ENCODE results near the gene ZG16B.

Gene ZG16B

DNA sequence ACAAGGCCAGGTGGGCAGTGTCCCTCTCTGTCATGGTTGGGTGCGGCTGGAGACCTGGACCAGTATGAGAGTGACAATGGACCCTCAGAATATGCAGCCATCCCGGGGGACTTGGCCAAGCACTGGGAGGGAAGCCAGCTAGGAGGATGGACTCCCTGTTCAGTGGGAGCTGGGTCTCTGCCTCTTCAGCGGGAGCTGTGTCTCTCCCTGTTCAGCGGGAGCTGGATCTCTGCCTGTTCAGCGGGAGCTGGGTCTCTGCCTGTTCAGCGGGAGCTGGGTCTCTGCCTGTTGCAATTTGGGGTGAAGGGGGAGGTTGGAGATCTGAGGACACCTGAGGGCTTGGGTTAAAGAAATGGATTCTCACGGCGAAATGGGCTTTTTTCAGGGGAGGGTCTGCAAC is 38.9 kb upstream of the ZG16B start:
- Histone ChIP-seq H3K4me1 (ENCODE audit: control insufficient read depth, insufficient read depth, low read length) (peaks cover 28% of the 10 kb centered on the region), H3K36me3 (ENCODE audit: control insufficient read depth, insufficient read depth, low read length) (no peaks in the 10 kb centered on the region), H3K4me3 (ENCODE audit: low read length) (no peak overlapping the region), H3K9ac (ENCODE audit: low read length) (no peak overlapping the region), H3K9me3 (ENCODE audit: control insufficient read depth, low read length) (no peaks in the 10 kb centered on the region), H3K27me3 (ENCODE audit: control insufficient read depth, insufficient read depth, low read length) (peaks cover 21% of the 10 kb centered on the region)

DNA sequence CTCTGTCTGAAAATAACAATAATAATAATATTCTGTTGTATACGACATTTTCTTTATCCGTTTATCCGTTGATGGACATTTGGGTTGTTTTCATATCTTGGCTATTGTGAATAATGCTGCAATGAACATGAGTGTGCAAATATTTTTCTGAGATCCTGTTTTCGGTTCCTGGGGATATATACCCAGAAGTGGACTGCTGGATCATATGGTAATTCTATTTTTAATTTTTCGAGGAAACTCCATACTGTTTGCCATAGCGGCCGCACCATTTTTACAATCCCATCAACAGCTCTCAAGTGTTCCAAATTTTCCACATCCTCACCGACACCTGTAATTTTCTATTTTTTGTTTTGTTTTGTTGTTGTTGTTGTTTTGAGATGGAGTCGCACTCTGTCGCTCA is 37.2 kb upstream of the ZG16B start:
- Histone ChIP-seq H3K9ac (ENCODE audit: low read length) (peak overlapping the region; percentile 34), H3K36me3 (ENCODE audit: control insufficient read depth, insufficient read depth, low read length) (no peaks in the 10 kb centered on the region), H3K9me3 (ENCODE audit: control insufficient read depth, low read length) (no peaks in the 10 kb centered on the region), H3K27me3 (ENCODE audit: control insufficient read depth, insufficient read depth, low read length) (peaks cover 10% of the 10 kb centered on the region), H3K4me1 (ENCODE audit: control insufficient read depth, insufficient read depth, low read length) (peaks cover 29% of the 10 kb centered on the region), H3K4me3 (ENCODE audit: low read length) (no peak overlapping the region)

GRCh38 chr16:2795395-2796143 is 34.5 kb upstream of the ZG16B start:
- Histone ChIP-seq H3K9me3 (ENCODE audit: control insufficient read depth, low read length) (no peaks in the 10 kb centered on the region), H3K4me1 (ENCODE audit: control insufficient read depth, insufficient read depth, low read length) (peaks cover 44% of the 10 kb centered on the region), H3K9ac (ENCODE audit: low read length) (no peak overlapping the region), H3K27me3 (ENCODE audit: control insufficient read depth, insufficient read depth, low read length) (no peaks in the 10 kb centered on the region), H3K4me3 (ENCODE audit: low read length) (no peak overlapping the region), H3K36me3 (ENCODE audit: control insufficient read depth, insufficient read depth, low read length) (no peaks in the 10 kb centered on the region)

DNA sequence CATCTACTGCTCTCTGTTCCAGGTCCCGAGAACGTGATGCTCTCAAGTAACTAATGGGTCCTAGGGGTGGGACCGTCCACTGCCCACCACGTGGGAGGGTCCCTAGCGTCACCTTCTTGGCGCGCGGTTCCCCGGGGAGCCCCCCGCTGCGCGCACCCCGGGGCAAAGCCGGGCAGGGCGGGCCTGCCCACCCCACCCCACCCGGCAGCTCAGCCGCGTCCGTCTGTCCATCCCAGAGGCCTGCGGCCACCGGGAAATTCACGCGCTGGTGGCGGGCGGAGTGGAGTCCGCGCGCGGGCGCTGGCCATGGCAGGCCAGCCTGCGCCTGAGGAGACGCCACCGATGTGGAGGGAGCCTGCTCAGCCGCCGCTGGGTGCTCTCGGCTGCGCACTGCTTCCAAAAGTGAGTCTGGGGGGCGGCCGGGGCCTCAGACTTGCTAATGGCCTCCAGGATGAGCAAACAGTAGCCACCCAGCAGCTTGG is 31.3 kb upstream of the ZG16B start:
- Histone ChIP-seq H3K4me3 (ENCODE audit: low read length) (no peak overlapping the region), H3K4me1 (ENCODE audit: control insufficient read depth, insufficient read depth, low read length) (peaks cover 38% of the 10 kb centered on the region), H3K9me3 (ENCODE audit: control insufficient read depth, low read length) (no peaks in the 10 kb centered on the region), H3K9ac (ENCODE audit: low read length) (no peak overlapping the region), H3K36me3 (ENCODE audit: control insufficient read depth, insufficient read depth, low read length) (no peaks in the 10 kb centered on the region), H3K27me3 (ENCODE audit: control insufficient read depth, insufficient read depth, low read length) (no peaks in the 10 kb centered on the region)

DNA sequence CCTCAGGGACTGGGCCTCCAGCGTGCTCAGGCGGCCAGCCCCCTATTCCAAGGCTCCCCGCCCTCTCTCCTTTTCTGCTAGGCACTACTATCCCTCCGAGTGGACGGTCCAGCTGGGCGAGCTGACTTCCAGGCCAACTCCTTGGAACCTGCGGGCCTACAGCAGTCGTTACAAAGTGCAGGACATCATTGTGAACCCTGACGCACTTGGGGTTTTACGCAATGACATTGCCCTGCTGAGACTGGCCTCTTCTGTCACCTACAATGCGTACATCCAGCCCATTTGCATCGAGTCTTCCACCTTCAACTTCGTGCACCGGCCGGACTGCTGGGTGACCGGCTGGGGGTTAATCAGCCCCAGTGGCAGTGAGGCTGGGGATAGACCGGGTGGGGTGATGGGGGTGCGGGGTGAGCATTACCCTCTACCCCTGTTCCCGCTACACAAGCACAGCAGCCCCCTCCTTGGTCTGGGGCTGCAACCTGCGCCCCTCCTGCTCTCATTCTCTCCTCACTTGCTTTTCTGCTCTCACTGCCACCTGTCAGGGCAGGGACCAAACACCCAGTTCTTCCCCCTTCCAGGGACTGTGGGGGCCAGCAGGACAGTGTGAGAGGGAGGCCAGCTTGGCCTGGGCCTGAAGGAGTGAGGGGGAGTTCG is 30.8 kb upstream of the ZG16B start:
- Histone ChIP-seq H3K4me1 (ENCODE audit: control insufficient read depth, insufficient read depth, low read length) (peaks cover 34% of the 10 kb centered on the region), H3K36me3 (ENCODE audit: control insufficient read depth, insufficient read depth, low read length) (no peaks in the 10 kb centered on the region), H3K9me3 (ENCODE audit: control insufficient read depth, low read length) (no peaks in the 10 kb centered on the region), H3K4me3 (ENCODE audit: low read length) (no peak overlapping the region), H3K9ac (ENCODE audit: low read length) (peak overlapping the region; percentile 42), H3K27me3 (ENCODE audit: control insufficient read depth, insufficient read depth, low read length) (no peaks in the 10 kb centered on the region)

DNA sequence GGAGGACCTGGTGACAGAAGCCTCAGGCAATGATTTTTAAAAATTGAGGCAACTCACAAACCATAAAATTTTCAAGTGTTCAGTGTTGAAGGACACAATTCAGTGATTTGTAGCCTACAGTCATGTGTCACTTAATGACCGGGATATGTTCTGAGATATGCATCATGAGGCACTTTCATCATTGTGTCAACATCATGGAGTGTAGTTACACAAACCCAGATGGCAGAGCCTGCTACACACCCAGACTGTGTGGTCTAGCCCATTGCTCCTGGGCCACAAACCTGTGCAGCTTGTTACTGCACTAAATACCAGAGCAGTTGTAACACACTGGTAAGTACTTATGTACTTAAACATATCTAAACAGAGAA is 30.3 kb upstream of the ZG16B start:
- Histone ChIP-seq H3K36me3 (ENCODE audit: control insufficient read depth, insufficient read depth, low read length) (no peaks in the 10 kb centered on the region), H3K27me3 (ENCODE audit: control insufficient read depth, insufficient read depth, low read length) (no peaks in the 10 kb centered on the region), H3K4me3 (ENCODE audit: low read length) (no peak overlapping the region), H3K4me1 (ENCODE audit: control insufficient read depth, insufficient read depth, low read length) (peaks cover 29% of the 10 kb centered on the region), H3K9ac (ENCODE audit: low read length) (peak overlapping the region; percentile 42), H3K9me3 (ENCODE audit: control insufficient read depth, low read length) (no peaks in the 10 kb centered on the region)

DNA sequence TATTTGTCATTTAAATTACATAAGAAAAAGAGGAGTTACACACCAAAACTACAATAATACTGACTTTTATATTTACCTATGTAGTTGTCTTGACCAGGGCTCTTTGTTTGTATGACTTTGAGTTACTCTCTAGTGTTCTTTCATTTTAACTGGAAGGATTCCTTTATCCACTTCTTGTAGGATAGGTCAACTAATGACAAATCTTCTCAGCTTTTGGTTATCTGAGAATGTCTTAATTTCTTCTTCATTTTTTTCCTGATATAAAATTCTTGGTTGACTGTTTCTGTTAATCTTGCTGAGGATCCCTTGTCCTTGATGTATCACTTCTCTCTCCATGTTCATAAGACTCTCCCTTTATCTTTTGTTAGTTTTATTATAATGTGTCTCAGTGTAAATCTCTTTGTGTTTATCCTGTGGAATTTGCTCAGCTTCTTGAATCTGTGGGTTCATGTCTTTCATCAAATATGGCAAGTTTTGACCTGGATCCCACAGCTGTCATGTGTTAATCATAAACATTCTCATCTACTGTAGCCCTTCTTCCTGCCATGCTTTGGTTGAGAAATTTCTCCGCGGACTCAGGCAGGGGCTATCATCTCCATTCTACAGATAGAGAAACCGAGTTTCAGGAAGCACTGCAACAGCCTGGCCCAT is 26.4 kb upstream of the ZG16B start:
- Histone ChIP-seq H3K4me3 (ENCODE audit: low read length) (no peak overlapping the region), H3K9ac (ENCODE audit: low read length) (no peak overlapping the region), H3K4me1 (ENCODE audit: control insufficient read depth, insufficient read depth, low read length) (peaks cover 16% of the 10 kb centered on the region), H3K27me3 (ENCODE audit: control insufficient read depth, insufficient read depth, low read length) (no peaks in the 10 kb centered on the region), H3K36me3 (ENCODE audit: control insufficient read depth, insufficient read depth, low read length) (no peaks in the 10 kb centered on the region), H3K9me3 (ENCODE audit: control insufficient read depth, low read length) (no peaks in the 10 kb centered on the region)

DNA sequence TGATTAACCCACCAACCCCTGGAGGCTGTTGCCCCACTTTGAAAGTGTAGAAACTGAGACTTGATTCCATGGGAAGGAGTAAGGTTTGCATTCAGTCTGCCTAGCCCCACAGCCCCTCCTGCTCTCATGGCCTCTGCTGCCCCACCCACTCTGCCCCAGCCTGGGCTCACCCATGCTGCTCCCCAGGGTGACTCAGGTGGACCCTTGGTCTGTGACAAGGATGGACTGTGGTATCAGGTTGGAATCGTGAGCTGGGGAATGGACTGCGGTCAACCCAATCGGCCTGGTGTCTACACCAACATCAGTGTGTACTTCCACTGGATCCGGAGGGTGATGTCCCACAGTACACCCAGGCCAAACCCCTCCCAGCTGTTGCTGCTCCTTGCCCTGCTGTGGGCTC is 25.4 kb upstream of the ZG16B start:
- peaks cover 8% of the 10 kb centered on the region for H3K4me1 ChIP-seq (ENCODE audit: control insufficient read depth, insufficient read depth, low read length)
- H3K9ac ChIP-seq (ENCODE audit: low read length): no peak overlapping the region
- no peaks in the 10 kb centered on the region for H3K36me3 ChIP-seq (ENCODE audit: control insufficient read depth, insufficient read depth, low read length)
- H3K4me3 ChIP-seq (ENCODE audit: low read length): no peak overlapping the region
- no peaks in the 10 kb centered on the region for H3K27me3 ChIP-seq (ENCODE audit: control insufficient read depth, insufficient read depth, low read length)
- H3K9me3 ChIP-seq (ENCODE audit: control insufficient read depth, low read length): no peaks in the 10 kb centered on the region

GRCh38 chr16:2806286-2806685 is 23.8 kb upstream of the ZG16B start:
- Histone ChIP-seq H3K9ac (ENCODE audit: low read length) (no peak overlapping the region), H3K27me3 (ENCODE audit: control insufficient read depth, insufficient read depth, low read length) (no peaks in the 10 kb centered on the region), H3K9me3 (ENCODE audit: control insufficient read depth, low read length) (no peaks in the 10 kb centered on the region), H3K36me3 (ENCODE audit: control insufficient read depth, insufficient read depth, low read length) (no peaks in the 10 kb centered on the region), H3K4me3 (ENCODE audit: low read length) (no peak overlapping the region), H3K4me1 (ENCODE audit: control insufficient read depth, insufficient read depth, low read length) (no peaks in the 10 kb centered on the region)

- Histone ChIP-seq H3K9ac (ENCODE audit: low read length) (no peak overlapping the region), H3K9me3 (ENCODE audit: control insufficient read depth, low read length) (no peaks in the 10 kb centered on the region), H3K36me3 (ENCODE audit: control insufficient read depth, insufficient read depth, low read length) (no peaks in the 10 kb centered on the region), H3K4me1 (ENCODE audit: control insufficient read depth, insufficient read depth, low read length) (peaks cover 10% of the 10 kb centered on the region), H3K4me3 (ENCODE audit: low read length) (no peak overlapping the region), H3K27me3 (ENCODE audit: control insufficient read depth, insufficient read depth, low read length) (no peaks in the 10 kb centered on the region)
Measured at GRCh38 chr16:2808181-2808580, 21.9 kb upstream of the ZG16B start.

- H3K9me3 ChIP-seq (ENCODE audit: control insufficient read depth, low read length): no peaks in the 10 kb centered on the region
- no peaks in the 10 kb centered on the region for H3K27me3 ChIP-seq (ENCODE audit: control insufficient read depth, insufficient read depth, low read length)
- peaks cover 10% of the 10 kb centered on the region for H3K4me1 ChIP-seq (ENCODE audit: control insufficient read depth, insufficient read depth, low read length)
- H3K4me3 ChIP-seq (ENCODE audit: low read length): no peak overlapping the region
- H3K9ac ChIP-seq (ENCODE audit: low read length): no peak overlapping the region
- no peaks in the 10 kb centered on the region for H3K36me3 ChIP-seq (ENCODE audit: control insufficient read depth, insufficient read depth, low read length)
Measured at GRCh38 chr16:2809149-2809760, 20.8 kb upstream of the ZG16B start.

- Histone ChIP-seq H3K4me3 (ENCODE audit: low read length) (no peak overlapping the region), H3K36me3 (ENCODE audit: control insufficient read depth, insufficient read depth, low read length) (no peaks in the 10 kb centered on the region), H3K4me1 (ENCODE audit: control insufficient read depth, insufficient read depth, low read length) (peaks cover 10% of the 10 kb centered on the region), H3K9me3 (ENCODE audit: control insufficient read depth, low read length) (no peaks in the 10 kb centered on the region), H3K9ac (ENCODE audit: low read length) (no peak overlapping the region), H3K27me3 (ENCODE audit: control insufficient read depth, insufficient read depth, low read length) (peaks cover 4% of the 10 kb centered on the region)
Measured at GRCh38 chr16:2810651-2811050, 19.5 kb upstream of the ZG16B start.

All from mucosa of stomach (tissue), 1 donor.